Activated naive CD8-positive, alpha-beta T cell treated with anti-CD3 and anti-CD28 coated beads, Interleukin-2, amount 10 ng/mL, durations not matched to agents 7 days and 5 days (primary cell): ENCODE results near the gene MTERF1. TPM values are rescaled to one million over a fixed set of nuclear protein-coding genes. Genes with fewer than 3 reads are reported as not detected.
"Not testable (repeated sequence)": the region's sequence is repeated elsewhere in the genome, so short reads cannot be mapped to it uniquely, and the experiment has no call there.

Experiments
- ATAC-seq: fragments of 150-1000 bp; cut with Tn5 transposase; one replicate; pipeline ENCODE4 v1.10.0; 2021; ENCODE audit warnings: low read depth, moderate library complexity
- POLR2A ChIA-PET: fragments of 350-600 bp; sonication (Branson Sonifier 250); formaldehyde crosslinking; loops from one replicate; lab custom pipeline; 2021; ENCODE audit warnings: antibody characterized with exemption; lab: Charles Lee
- DNase-seq: peaks from one replicate; pipeline ENCODE4 v3.0.0; 2021
- H3K27ac Mint-ChIP-seq: one replicate; pipeline ENCODE4 v1.8.0; 2022; ENCODE audit warnings: mild to moderate bottlenecking, mixed read lengths
- H3K27me3 Mint-ChIP-seq: one replicate; pipeline ENCODE4 v1.8.0; 2022; ENCODE audit warnings: mild to moderate bottlenecking, moderate library complexity, mixed read lengths
- H3K36me3 Mint-ChIP-seq: one replicate; pipeline ENCODE4 v1.8.0; 2021; ENCODE audit warnings: mild to moderate bottlenecking, mixed read lengths
- H3K4me1 Mint-ChIP-seq: one replicate; pipeline ENCODE4 v1.8.0; 2021; ENCODE audit warnings: mixed read lengths
- H3K4me3 Mint-ChIP-seq: one replicate; pipeline ENCODE4 v1.8.0; 2022; ENCODE audit warnings: mild to moderate bottlenecking, moderate library complexity, mixed read lengths
- H3K9me3 Mint-ChIP-seq: one replicate; pipeline ENCODE4 v1.8.0; 2021; ENCODE audit warnings: mixed read lengths
- total RNA-seq, 2 experiments: library from RNA; stranded (reverse); gene quantifications; one replicate each; pipeline ENCODE4 v1.2.3, GENCODE V29; 2021

MTERF1 gene
- total RNA-seq, 2 experiments from 2014 or later = 20.9 to 24.4 TPM

DNA sequence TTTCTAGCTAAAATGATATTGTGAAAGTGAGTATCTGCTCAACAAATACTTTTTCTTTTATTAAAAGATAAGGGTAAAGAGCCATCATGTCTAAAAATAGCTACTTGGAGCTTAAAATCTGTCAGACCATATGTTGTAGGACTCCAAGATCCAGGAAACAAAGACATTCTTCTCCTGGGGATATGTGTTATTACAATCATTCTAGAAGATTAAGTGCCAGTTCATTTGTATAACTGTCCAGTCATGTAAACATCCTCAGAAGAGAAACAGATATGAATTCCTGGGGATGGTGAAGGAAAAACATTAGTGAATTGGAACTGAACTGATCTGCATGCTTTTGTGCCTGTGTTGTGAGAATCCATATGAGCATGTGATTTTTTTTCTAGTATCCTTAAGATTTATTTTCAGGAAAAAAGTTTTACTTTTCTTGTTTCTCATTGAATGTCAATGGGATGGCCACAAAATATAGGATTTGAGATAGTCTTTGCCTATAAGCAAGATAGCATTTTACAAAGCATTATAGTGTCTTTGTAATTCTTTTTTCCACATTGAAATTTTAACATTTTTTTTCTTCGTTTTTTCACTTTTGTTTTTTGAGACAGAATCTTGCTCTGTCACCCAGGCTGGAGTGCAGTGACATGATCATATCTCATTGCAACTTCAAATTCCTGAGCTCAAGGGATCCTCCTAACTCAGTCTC, 14.4 kb upstream of the MTERF1 start:
- Mint-ChIP-seq H3K27ac (no peak overlapping the region), H3K27me3 (peaks cover 27% of the 10 kb centered on the region), H3K4me1 (no peaks in the 10 kb centered on the region), H3K4me3 (no peak overlapping the region), H3K36me3 (no peaks in the 10 kb centered on the region), H3K9me3 (no peaks in the 10 kb centered on the region)
- DNase-seq = no peak
- ATAC-seq = no peak
- POLR2A ChIA-PET = no interaction called here

DNA sequence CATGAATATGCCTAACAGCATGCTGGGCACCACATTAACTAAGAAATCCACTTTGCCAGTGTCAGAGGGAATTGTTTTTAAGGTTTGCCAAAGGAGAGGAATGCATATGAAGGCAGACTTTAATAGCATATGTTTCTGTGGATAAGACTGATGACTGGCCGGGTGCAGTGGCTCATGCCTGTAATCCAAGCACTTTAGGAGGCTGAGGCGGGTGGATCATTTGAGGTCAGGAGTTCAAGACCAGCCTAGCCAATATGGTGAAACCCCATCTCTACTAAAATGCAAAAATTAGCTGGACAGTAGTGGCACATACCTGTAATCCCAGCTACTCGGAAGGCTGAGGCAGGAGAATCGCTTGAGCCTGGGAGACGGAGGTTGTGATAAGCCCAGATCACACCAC, 13.2 kb upstream of the MTERF1 start:
- H3K27ac Mint-ChIP-seq, H3K36me3 Mint-ChIP-seq, DNase-seq, ATAC-seq, H3K4me3 Mint-ChIP-seq, POLR2A ChIA-PET, H3K4me1 Mint-ChIP-seq, H3K9me3 Mint-ChIP-seq: not testable (repeated sequence)
- H3K27me3 Mint-ChIP-seq = peaks cover 22% of the 10 kb centered on the region

DNA sequence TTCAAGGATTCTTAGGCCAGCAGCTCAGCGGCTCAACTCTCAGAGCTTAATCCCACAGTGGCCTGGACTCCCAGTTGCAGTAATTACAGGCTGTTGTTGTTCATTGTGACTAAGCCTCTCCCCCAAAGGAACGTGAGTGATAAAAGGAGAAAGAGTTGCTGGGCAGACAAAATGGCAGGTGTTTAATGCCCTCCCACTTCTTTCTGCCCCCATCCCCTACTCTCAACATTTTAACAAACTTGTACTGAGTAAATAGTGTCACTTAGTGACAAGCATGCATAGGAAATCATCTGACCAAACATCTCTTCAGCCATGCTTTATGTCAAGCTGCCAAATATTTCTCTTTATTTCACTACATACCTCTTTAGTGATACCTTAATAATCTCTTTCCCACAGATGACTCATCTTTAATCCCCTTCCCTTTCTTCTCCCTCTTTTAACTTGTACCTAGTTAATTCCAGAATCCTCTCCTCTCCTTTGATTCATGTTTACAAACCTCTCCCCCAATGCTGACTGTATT, 12.4 kb upstream of the MTERF1 start:
- Mint-ChIP-seq H3K9me3 (no peaks in the 10 kb centered on the region), H3K27ac (no peak overlapping the region), H3K36me3 (no peaks in the 10 kb centered on the region), H3K4me3 (no peak overlapping the region), H3K4me1 (no peaks in the 10 kb centered on the region), H3K27me3 (peaks cover 20% of the 10 kb centered on the region)
- no peak for DNase-seq
- POLR2A ChIA-PET = interaction anchor here (0.6 kb wide), 1 partner anchor 12 kb away, joined by 3 read pairs; no protein-coding TSS in a partner anchor
- no peak for ATAC-seq

- H3K4me1 Mint-ChIP-seq = no peaks in the 10 kb centered on the region
- H3K36me3 Mint-ChIP-seq = peaks cover under 1% of the 10 kb centered on the region
- peaks cover 20% of the 10 kb centered on the region for H3K27me3 Mint-ChIP-seq
- POLR2A ChIA-PET = interaction anchor here (0.6 kb wide), 2 partner anchors 11 kb away, joined by 3 to 5 read pairs; no protein-coding TSS in a partner anchor
- H3K9me3 Mint-ChIP-seq = no peaks in the 10 kb centered on the region
- H3K27ac Mint-ChIP-seq = no peak overlapping the region
- DNase-seq (no peak), ATAC-seq (no peak)
- no peak overlapping the region for H3K4me3 Mint-ChIP-seq
Observed at GRCh38 chr7:91892099-91892705, 11.7 kb upstream of the MTERF1 start.

- ATAC-seq, H3K36me3 Mint-ChIP-seq, H3K27me3 Mint-ChIP-seq, POLR2A ChIA-PET, H3K9me3 Mint-ChIP-seq, H3K4me1 Mint-ChIP-seq, H3K4me3 Mint-ChIP-seq, H3K27ac Mint-ChIP-seq, DNase-seq: not testable (repeated sequence)
Observed at GRCh38 chr7:91888271-91889175, 8.0 kb upstream of the MTERF1 start.

DNA sequence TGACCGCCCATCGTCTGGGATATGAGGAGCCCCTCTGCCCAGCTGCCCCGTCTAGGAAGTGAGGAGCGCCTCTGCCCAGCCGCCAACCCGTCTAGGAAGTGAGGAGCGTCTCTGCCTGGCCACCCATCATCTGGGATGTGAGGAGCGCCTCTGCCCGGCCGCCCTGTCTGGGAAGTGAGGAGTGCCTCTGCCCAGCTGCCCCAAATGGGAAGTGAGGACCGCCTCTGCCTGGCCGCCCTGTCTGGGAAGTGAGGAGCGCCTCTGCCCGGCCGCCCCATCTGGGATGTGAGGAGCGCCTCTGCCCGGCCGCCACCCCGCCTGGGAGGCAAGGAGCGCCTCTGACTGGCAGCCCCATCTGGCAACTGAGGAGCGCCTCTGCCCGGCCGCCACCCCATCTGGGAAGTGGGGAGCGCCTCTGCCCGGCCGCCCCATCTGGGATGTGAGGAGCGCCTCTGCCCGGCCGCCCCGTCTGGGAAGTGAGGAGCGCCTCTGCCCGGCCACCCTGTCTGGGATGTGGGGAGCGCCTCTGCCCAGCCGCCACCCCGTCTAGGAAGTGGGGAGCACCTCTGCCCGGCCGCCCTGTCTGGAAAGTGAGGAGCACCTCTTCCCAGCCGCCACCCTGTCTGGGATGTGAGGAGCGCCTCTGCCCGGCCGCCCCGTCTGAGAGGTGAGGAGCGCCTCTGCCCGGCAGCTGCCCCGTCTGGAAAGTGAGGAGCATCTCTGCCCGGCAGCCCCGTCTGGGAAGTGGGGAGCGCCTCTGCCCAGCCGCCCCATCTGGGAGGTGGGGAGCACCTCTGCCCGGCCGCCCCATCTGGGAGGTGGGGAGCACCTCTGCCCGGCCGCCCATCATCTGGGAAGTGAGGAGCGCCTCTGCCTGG, 7.1 kb upstream of the MTERF1 start:
- H3K27me3 Mint-ChIP-seq, H3K36me3 Mint-ChIP-seq, POLR2A ChIA-PET: not testable (repeated sequence)

GRCh38 chr7:91883676-91884362, 3.3 kb upstream of the MTERF1 start:
- peaks cover 1% of the 10 kb centered on the region for H3K9me3 Mint-ChIP-seq
- no peak for DNase-seq
- no peaks in the 10 kb centered on the region for H3K27me3 Mint-ChIP-seq
- peaks cover 2% of the 10 kb centered on the region for H3K36me3 Mint-ChIP-seq
- H3K4me3 Mint-ChIP-seq = no peak overlapping the region
- no peak for ATAC-seq
- H3K4me1 Mint-ChIP-seq = peaks cover 19% of the 10 kb centered on the region
- no peak overlapping the region for H3K27ac Mint-ChIP-seq
- POLR2A ChIA-PET = no interaction called here

More for the DNA sequence above, 7.1 kb upstream of the MTERF1 start:
- H3K4me3 Mint-ChIP-seq, H3K27ac Mint-ChIP-seq, ATAC-seq, DNase-seq, H3K9me3 Mint-ChIP-seq, H3K4me1 Mint-ChIP-seq: not testable (repeated sequence)

GRCh38 chr7:91880016-91880412, 488 bp downstream of the MTERF1 start:
- Mint-ChIP-seq H3K36me3 (peaks cover 25% of the 10 kb centered on the region), H3K9me3 (no peaks in the 10 kb centered on the region), H3K27ac (peak overlapping the region; percentile 94), H3K4me1 (peaks cover 26% of the 10 kb centered on the region), H3K27me3 (no peaks in the 10 kb centered on the region), H3K4me3 (peak overlapping the region; percentile 94)
- ATAC-seq = no peak
- DNase-seq = no peak
- POLR2A ChIA-PET = interaction anchor here (0.9 to 1.7 kb wide), 4 partner anchors 61 to 1534 kb away, joined by 3 to 12 read pairs (median 6); partner anchors contain the start of genes AKAP9, GATAD1 and GTPBP10

GRCh38 chr7:91876391-91877133, 3.9 kb downstream of the MTERF1 start:
- DNase-seq = no peak
- peaks cover 35% of the 10 kb centered on the region for H3K36me3 Mint-ChIP-seq
- H3K9me3 Mint-ChIP-seq = no peaks in the 10 kb centered on the region
- H3K4me1 Mint-ChIP-seq = peaks cover 19% of the 10 kb centered on the region
- POLR2A ChIA-PET = no interaction called here
- H3K4me3 Mint-ChIP-seq = no peak overlapping the region
- no peak for ATAC-seq
- H3K27me3 Mint-ChIP-seq = no peaks in the 10 kb centered on the region
- no peak overlapping the region for H3K27ac Mint-ChIP-seq

DNA sequence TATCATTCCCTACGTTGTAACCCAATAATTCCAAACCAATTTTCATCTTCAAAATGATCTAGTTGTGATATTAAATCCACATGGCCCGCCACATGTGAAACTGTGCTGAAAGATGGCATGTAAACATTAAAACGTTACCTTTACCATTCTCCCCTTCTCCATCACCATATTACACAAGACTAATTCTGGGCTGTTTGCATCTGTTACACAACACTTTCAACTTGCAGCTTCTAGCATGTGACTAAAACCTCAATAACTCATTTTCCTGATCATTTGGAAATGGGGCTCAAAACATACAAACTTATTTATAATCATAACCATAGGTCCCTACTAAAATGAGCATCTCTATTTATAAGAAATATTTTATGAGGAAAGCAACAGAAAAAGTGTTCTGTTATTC, 4.7 kb downstream of the MTERF1 start:
- Mint-ChIP-seq H3K36me3 (peaks cover 42% of the 10 kb centered on the region), H3K4me3 (no peak overlapping the region), H3K27me3 (no peaks in the 10 kb centered on the region), H3K27ac (no peak overlapping the region), H3K4me1 (peaks cover 14% of the 10 kb centered on the region), H3K9me3 (no peaks in the 10 kb centered on the region)
- DNase-seq (no peak), ATAC-seq (no peak)
- POLR2A ChIA-PET = no interaction called here

DNA sequence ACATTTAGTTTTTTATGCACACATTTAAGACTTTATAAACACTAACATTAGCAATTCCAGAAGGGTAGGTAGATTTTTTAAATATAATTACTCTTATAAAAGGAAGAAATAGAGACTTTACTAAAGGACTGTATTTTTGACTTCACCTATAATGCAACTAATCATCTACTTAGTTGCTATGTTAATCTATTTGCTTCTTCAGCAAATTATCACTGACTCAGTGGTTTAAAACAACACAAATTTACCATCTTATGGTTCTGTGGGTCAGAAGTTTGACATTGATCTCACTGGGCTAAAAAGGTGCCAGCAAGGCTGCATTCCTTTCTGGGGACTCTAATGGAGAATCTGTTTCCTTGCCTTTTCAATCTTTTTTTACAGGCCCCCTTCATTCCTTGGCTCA, 7.6 kb downstream of the MTERF1 start:
- no peak overlapping the region for H3K27ac Mint-ChIP-seq
- no peak overlapping the region for H3K4me3 Mint-ChIP-seq
- H3K4me1 Mint-ChIP-seq = peaks cover 6% of the 10 kb centered on the region
- ATAC-seq = no peak
- peaks cover 45% of the 10 kb centered on the region for H3K36me3 Mint-ChIP-seq
- H3K9me3 Mint-ChIP-seq = no peaks in the 10 kb centered on the region
- no peaks in the 10 kb centered on the region for H3K27me3 Mint-ChIP-seq
- POLR2A ChIA-PET = no interaction called here
- DNase-seq = no peak
